Islet of Langerhans (tissue), 1 donor: ENCODE measurements around the gene NABP1.
"Not testable (repeated sequence)": the region's sequence is repeated elsewhere in the genome, so short reads cannot be mapped to it uniquely, and the experiment has no call there.

ENCODE experiments used
- FAIRE-seq: peaks from one replicate; lab custom pipeline; 2011; peaks lifted over from hg19 to GRCh38; lab: Jason Lieb, UNC

Gene NABP1

GRCh38 chr2:191677646-191678436 lies at the start of gene NABP1:
Gene NABP1 (plus strand): TSS chr2:191678136. CDS start chr2:191678615, 479 bp downstream.
- no peak for FAIRE-seq

GRCh38 chr2:191629001-191629453 lies 48.9 kb upstream of the NABP1 start:
- FAIRE-seq, result no peak

GRCh38 chr2:191629976-191630712 lies 47.8 kb upstream of the NABP1 start:
- FAIRE-seq, result no peak

GRCh38 chr2:191631754-191632153 lies 46.2 kb upstream of the NABP1 start:
- FAIRE-seq, result no peak

GRCh38 chr2:191632426-191632825 lies 45.5 kb upstream of the NABP1 start:
- FAIRE-seq, result no peak

GRCh38 chr2:191634791-191635190 lies 43.1 kb upstream of the NABP1 start:
- FAIRE-seq, result no peak

GRCh38 chr2:191635333-191636234 lies 42.4 kb upstream of the NABP1 start:
- FAIRE-seq, result no peak

- no peak for FAIRE-seq
Observed at GRCh38 chr2:191636235-191636543, 41.7 kb upstream of the NABP1 start.

- FAIRE-seq, result no peak
Observed at GRCh38 chr2:191636586-191636985, 41.4 kb upstream of the NABP1 start.

- no peak for FAIRE-seq
Observed at GRCh38 chr2:191637182-191638078, 40.5 kb upstream of the NABP1 start.

GRCh38 chr2:191638079-191638801 lies 39.7 kb upstream of the NABP1 start:
- FAIRE-seq, result no peak

GRCh38 chr2:191638802-191639172 lies 39.1 kb upstream of the NABP1 start:
- FAIRE-seq, result no peak

- no peak for FAIRE-seq
Observed at GRCh38 chr2:191641609-191642008, 36.3 kb upstream of the NABP1 start.

GRCh38 chr2:191642541-191642940 lies 35.4 kb upstream of the NABP1 start:
- no peak for FAIRE-seq

GRCh38 chr2:191643429-191643828 lies 34.5 kb upstream of the NABP1 start:
- FAIRE-seq, result no peak

GRCh38 chr2:191644613-191645012 lies 33.3 kb upstream of the NABP1 start:
- FAIRE-seq, result not testable (repeated sequence)

GRCh38 chr2:191645032-191645431 lies 32.9 kb upstream of the NABP1 start:
- FAIRE-seq, result no peak

- no peak for FAIRE-seq
Observed at GRCh38 chr2:191645434-191646162, 32.3 kb upstream of the NABP1 start.

GRCh38 chr2:191646163-191646902 lies 31.6 kb upstream of the NABP1 start:
- no peak for FAIRE-seq

- FAIRE-seq, result no peak
Observed at GRCh38 chr2:191649519-191649918, 28.4 kb upstream of the NABP1 start.
